DMS 273 (cell line): ENCODE data around the gene NUDT6.

Experiments
- DNase-seq: peaks from one replicate; lab custom pipeline; 2025; ENCODE audit not compliant: unreplicated experiment; lab: John Stamatoyannopoulos, UW

Gene NUDT6

GRCh38 chr4:122914938-122915337 is 7.5 kb downstream of the NUDT6 start:
- DNase-seq: no peak

DNA sequence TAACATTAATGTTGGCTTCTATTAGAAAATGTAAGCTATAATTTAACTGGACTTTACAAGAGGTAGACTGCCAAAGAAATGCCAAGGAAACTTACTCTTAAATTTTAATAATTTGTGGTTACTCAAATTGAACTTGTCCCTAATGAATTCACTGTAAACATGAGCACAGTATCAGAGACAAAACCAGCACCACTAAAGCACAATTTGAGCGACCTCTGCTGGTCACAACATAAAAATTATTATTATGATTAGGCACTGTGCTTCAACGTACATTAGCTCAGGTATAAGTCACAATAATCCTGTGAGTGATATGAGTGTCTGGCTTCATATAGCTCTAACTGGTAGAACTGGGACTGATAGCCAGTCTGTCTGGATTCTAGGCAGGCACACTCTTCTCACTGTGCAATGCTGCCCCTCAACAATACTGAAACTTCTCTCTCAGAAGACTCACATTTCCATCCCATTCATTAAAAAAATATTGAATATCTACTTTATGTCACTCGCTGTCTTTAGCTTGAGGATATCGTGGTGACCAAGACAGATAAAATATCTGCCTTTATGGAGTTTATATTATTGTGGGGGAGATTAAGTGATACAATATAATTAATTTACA is 8.0 kb downstream of the NUDT6 start:
- DNase-seq: peak; percentile 58

- no peak for DNase-seq
Measured at GRCh38 chr4:122912810-122913575, 9.4 kb downstream of the NUDT6 start.

DNA sequence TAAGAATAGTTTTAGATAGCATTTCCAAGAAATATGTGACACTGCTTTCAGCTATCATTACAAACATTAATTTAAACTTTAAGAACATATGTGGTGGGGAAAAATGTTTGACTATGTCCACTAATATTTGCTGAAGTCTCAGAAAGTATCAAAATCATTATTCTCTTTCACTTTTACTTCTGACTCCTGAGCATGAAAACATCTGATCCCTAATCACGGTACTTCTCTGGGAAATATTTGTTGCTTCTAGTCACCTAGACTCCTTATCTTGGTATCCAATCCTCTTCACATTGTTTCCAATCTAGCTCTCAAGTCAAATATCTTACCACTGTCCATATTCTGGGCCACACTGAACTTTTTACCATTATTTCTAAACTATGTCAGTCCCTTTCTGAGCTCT is 10.8 kb downstream of the NUDT6 start:
- no peak for DNase-seq

DNA sequence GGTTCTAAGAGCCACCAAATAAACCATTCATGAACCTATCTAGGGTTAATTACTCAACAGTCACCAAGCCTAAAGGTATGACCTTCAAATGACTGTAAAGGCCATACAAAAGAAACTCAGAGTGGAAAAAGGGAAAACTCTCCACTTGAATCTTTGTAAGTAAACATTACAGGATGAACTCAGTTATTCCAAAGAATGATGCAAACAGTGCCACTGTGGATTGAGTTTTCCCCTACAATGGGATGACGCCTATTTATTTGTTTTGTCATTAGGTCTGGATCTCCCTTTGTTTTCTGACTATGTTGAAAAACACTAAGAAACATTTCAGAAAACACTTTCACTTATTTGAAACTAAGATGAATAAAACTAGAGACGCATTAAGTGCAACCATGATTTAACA is 12.7 kb downstream of the NUDT6 start:
- DNase-seq: no peak

DNA sequence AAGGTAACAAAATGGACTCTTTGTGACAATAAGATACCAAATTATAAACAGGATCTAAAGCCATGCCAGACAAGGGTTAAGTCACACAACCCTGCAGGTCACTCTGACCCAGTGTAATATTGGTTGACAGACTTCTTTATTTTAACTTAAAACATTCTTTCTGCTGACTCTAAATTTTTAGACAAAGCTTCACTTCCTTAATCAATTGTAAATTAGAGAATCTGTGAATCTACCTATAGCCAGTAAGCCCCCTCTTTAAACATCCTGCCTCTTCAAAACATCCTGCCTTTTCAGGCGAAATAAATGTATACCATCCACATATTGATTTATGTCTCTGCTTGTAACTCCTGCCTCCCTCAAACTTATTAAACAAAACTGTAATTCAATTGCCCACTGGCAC is 14.2 kb downstream of the NUDT6 start:
- DNase-seq: no peak

GRCh38 chr4:122906859-122907305 is 15.5 kb downstream of the NUDT6 start:
- DNase-seq: no peak

DNA sequence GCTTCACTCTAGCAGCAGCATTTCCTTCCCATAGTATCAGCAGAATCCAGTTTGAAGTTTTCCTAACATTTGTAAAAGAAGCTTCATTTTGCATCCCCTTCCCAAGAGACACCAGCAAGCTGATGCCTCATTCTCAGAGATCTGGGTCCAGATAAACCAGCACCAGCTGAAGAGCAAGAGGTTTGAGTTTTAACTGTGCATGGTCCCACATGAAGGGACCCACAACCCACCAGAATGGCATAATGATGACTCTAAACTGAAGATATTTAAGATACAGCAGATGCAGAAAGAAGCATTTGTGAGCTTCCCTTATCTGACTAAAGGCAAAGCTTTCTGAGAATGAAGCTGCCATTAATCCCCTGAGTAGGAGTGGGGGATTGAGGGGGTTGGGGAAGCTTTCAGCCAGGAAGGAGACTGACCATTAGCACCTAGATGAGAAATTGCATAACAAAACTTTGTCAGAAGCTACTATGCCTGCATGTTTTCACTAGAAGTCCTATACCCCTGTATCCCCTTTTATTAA is 18.6 kb downstream of the NUDT6 start:
- DNase-seq: no peak

DNA sequence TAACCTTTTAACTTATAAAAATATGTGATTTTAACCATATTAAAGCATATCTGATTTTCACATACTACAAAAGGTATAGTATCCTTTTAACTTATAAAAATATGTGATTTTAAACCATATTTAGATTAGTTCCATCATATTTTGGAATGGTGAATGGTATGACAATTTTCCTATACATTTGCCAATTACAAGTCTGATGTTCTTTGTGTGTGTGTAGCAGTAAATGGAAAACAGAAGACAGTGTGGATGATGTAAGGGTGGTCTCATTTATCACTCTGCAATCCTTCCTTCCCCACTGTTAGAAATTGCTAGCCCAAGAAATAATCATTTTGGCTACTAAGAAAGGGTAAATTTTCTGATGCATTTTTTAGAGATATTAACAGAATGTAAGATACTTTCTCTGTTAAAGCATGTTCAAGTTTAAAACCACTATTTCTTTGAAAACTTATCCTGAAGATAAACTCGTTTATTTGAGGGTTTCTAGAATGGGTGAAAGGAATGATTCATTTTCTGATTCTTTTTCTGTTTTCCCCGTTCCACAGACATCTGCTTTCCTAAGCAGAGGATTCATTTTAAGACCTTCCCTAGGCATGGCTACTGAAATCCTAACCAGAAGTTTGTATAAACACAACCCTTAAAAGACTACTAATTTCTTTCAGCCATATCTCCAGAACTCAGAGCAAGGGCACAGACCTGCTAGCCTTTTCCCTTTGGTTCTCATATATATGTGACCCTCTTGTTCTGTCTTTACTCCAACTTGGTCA is 21.0 kb downstream of the NUDT6 start:
- DNase-seq: no peak

GRCh38 chr4:122900314-122900713 is 22.1 kb downstream of the NUDT6 start:
- no peak for DNase-seq

GRCh38 chr4:122899682-122900081 is 22.7 kb downstream of the NUDT6 start:
- no peak for DNase-seq

DNA sequence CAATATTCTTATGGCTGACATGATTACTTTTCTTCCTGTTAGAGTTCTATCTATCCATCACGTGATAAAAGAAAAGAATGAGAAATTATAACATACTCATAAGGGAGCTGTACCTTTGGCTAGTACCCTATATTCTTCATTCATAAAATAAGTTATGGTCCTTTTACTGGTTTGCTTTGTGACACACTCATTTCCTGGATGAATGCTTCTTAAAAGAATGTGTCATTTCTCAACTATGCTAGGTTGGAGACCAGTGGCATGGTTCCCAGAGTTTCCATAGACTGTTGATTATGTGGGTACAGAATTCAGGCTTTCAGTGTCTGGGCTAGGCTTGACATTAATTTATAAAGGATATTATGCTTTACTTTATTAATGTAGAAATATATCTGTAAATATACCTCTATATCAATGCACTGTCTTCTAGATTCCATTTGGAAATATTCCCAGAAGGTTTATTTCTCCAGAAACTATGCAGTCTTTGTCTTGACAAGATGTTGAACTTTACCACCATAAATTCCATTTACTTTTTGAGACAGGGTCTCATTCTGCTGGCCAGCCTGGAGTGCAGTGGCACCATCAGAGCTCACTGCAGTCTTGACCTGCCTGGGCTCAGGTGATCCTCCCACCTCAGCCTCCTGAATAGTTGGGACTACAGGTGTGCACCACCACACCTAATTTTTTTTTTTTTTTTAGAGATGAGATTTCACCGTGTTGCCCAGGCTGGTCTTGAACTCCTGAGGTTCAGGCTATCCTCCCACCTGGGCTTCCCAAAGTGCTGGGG is 23.8 kb downstream of the NUDT6 start:
- DNase-seq: no peak

DNA sequence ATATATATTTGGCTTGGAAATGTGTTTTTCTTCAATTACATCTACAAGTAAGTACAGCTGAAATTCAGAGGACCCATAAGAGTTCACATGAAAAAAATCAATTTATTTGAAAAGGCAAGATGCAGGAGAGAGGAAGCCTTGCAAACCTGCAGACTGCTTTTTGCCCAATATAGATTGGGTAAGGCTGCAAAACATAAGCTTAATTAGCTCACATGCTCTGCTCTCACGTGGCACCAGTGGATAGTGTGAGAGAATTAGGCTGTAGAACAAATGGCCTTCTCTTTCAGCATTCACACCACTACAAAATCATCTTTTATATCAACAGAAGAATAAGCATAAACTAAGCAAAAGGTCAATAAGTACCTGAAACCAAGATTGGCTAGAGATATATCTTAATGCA is 26.1 kb downstream of the NUDT6 start:
- DNase-seq: no peak

GRCh38 chr4:122895336-122895995 is 26.9 kb downstream of the NUDT6 start:
- no peak for DNase-seq

DNA sequence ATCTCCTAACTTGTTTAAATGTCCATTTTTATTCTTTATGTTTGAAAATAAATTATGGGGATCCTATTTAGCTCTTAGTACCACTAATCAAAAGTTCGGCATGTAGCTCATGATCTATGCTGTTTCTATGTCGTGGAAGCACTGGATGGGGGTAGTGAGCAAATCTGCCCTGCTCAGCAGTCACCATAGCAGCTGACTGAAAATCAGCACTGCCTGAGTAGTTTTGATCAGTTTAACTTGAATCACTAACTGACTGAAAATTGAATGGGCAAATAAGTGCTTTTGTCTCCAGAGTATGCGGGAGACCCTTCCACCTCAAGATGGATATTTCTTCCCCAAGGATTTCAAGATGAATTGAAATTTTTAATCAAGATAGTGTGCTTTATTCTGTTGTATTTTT is 27.6 kb downstream of the NUDT6 start:
- no peak for DNase-seq

DNA sequence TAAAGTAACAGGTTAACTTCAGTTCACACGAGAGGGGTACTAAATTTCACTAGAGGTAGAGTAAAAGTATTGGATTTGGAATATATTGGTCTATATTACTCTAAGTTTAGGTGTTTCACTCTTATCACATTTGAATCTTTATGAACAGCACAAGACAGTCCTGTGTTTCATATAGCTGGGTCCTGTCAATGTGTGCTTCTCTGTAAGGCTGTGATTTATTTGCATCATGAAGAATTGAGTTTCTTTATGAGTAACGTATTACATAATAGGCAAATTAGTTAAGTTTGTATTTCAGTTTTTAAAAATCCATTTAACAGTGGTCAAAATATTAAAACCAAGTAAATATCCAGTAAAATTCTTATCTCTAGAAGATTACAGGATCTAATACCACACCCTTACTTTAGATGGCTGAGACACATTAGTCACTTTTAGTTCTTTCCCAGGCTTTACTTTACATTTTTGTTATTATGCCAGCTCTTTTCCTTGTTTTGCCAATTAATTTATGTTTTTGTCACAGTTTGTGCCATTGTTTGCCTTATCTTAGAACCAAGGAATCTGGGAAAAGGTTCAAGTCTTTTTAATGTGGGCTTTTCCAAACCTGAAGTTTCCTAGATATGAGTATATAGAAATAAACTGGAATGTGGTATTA is 32.1 kb downstream of the NUDT6 start:
- DNase-seq: no peak

- no peak for DNase-seq
Measured at GRCh38 chr4:122889726-122890125, 32.7 kb downstream of the NUDT6 start.

- DNase-seq: no peak
Measured at GRCh38 chr4:122884499-122884898, 37.9 kb downstream of the NUDT6 start.

GRCh38 chr4:122882857-122883735 is 39.3 kb downstream of the NUDT6 start:
- no peak for DNase-seq
